OCI-LY1 (cell line): ENCODE measurements around the gene SCML2.

Experiments used
- H2AFZ ChIP-seq: fragments of 200-600 bp; sonication (generic), shearing (Covaris generic); 2 replicates; pipeline ENCODE4 v1.6.0; 2014; ENCODE audit warnings: antibody characterized with exemption, mild to moderate bottlenecking, low read length
- H3F3A ChIP-seq: fragments of 200-600 bp; sonication (generic), shearing (Covaris generic); 2 replicates; pipeline ENCODE4 v1.6.0; 2014; ENCODE audit warnings: mild to moderate bottlenecking, antibody characterized with exemption, low read length, moderate library complexity; ENCODE audit not compliant: insufficient read depth
- H3K27ac ChIP-seq: fragments of 200-600 bp; sonication (generic); 2 replicates; pipeline ENCODE4 v1.5.1; 2014; ENCODE audit warnings: low read length, mixed run types, mild to moderate bottlenecking, low read depth; ENCODE audit not compliant: poor library complexity, severe bottlenecking
- H3K27me3 ChIP-seq: fragments of 200-600 bp; sonication (generic); 2 replicates; pipeline ENCODE4 v1.6.0; 2014; ENCODE audit warnings: antibody characterized with exemption, mild to moderate bottlenecking, low read length, moderate library complexity; ENCODE audit not compliant: insufficient read depth
- H3K36me3 ChIP-seq: fragments of 200-600 bp; sonication (generic); 2 replicates; pipeline ENCODE4 v1.6.1; 2014; ENCODE audit warnings: mild to moderate bottlenecking, antibody characterized with exemption, low read length, moderate library complexity, mixed read lengths; ENCODE audit not compliant: insufficient read depth
- H3K4me1 ChIP-seq: fragments of 200-600 bp; sonication (generic); 2 replicates; pipeline ENCODE4 v1.5.1; 2014; ENCODE audit warnings: mild to moderate bottlenecking, low read length, moderate library complexity; ENCODE audit not compliant: insufficient read depth, severe bottlenecking
- H3K4me2 ChIP-seq: fragments of 200-600 bp; sonication (generic), shearing (Covaris generic); 2 replicates; pipeline ENCODE4 v1.6.1; 2014; ENCODE audit warnings: low read length
- H3K4me3 ChIP-seq: fragments of 200-600 bp; sonication (generic); 2 replicates; pipeline ENCODE4 v1.5.1; 2014; ENCODE audit warnings: low read length, low read depth, mild to moderate bottlenecking, mixed read lengths; ENCODE audit not compliant: poor library complexity, severe bottlenecking
- H3K79me2 ChIP-seq: fragments of 200-600 bp; shearing (Covaris generic); 2 replicates; pipeline ENCODE4 v1.6.1; 2016; ENCODE audit warnings: mixed run types, low read length, mixed read lengths; ENCODE audit not compliant: insufficient read depth
- H3K9ac ChIP-seq: fragments of 200-600 bp; sonication (generic), shearing (Covaris generic); 2 replicates; pipeline ENCODE4 v1.6.1; 2014; ENCODE audit warnings: mild to moderate bottlenecking, low read length, mixed read lengths
- H3K9me2 ChIP-seq: fragments of 200-600 bp; sonication (generic), shearing (Covaris generic); 2 replicates; pipeline ENCODE4 v1.6.1; 2014; ENCODE audit warnings: low read depth, mild to moderate bottlenecking, low read length, mixed read lengths
- H3K9me3 ChIP-seq: fragments of 200-600 bp; shearing (Covaris generic); 2 replicates; pipeline ENCODE4 v1.6.1; 2014; ENCODE audit warnings: low read length, mixed read lengths
- H4K20me1 ChIP-seq: fragments of 200-600 bp; sonication (generic), shearing (Covaris generic); 2 replicates; pipeline ENCODE4 v1.6.0; 2016; ENCODE audit warnings: mild to moderate bottlenecking, low read length; ENCODE audit not compliant: insufficient read depth
- EZH2 ChIP-seq: fragments of 200-600 bp; sonication (generic), shearing (Covaris generic); IDR thresholded peaks from 2 replicates; pipeline ENCODE4 v1.8.0; 2017; ENCODE audit warnings: borderline replicate concordance, mixed run types, mild to moderate bottlenecking, antibody characterized with exemption, low read length, moderate library complexity, mixed read lengths
- TF ChIP-seq, protein P1 (sequence below): fragments of 200-600 bp; sonication (generic), shearing (Covaris generic); IDR thresholded peaks from 2 replicates; pipeline ENCODE4 v1.5.1; 2017; ENCODE audit warnings: mild to moderate bottlenecking, antibody characterized with exemption, low read length, moderate library complexity, mixed read lengths

SCML2 gene

DNA sequence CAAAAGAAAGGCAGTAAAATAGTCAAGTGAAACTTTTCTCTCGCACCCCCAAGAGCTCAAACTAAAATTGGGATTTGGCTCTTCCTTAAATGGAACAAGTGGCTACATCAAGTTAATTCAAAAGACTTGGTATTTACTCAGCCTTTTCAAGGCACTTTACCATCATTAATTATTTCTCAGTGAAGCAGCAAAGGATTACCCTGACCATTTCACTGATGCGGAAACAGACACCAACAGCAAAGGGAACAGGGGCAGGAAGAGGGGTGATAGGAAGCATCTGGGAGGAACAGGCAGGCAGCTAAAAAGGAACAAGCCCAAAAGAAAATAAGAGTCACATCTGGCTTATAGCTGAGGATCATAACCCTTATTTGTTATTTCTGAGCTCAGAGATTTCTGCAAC lies 2.7 kb downstream of the SCML2 start:
- Histone ChIP-seq H3F3A (no peaks in the 10 kb centered on the region), H3K4me1 (peaks cover 23% of the 10 kb centered on the region), H3K4me2 (no peak overlapping the region), H3K27ac (no peak overlapping the region), H3K9ac (no peak overlapping the region), H3K9me3 (no peaks in the 10 kb centered on the region), H3K36me3 (no peaks in the 10 kb centered on the region), H3K4me3 (no peak overlapping the region), H2AFZ (no peak overlapping the region), H3K27me3 (no peaks in the 10 kb centered on the region), H4K20me1 (no peaks in the 10 kb centered on the region), H3K79me2 (peaks cover 49% of the 10 kb centered on the region), H3K9me2 (no peaks in the 10 kb centered on the region)
- TF ChIP-seq, protein P1, sequence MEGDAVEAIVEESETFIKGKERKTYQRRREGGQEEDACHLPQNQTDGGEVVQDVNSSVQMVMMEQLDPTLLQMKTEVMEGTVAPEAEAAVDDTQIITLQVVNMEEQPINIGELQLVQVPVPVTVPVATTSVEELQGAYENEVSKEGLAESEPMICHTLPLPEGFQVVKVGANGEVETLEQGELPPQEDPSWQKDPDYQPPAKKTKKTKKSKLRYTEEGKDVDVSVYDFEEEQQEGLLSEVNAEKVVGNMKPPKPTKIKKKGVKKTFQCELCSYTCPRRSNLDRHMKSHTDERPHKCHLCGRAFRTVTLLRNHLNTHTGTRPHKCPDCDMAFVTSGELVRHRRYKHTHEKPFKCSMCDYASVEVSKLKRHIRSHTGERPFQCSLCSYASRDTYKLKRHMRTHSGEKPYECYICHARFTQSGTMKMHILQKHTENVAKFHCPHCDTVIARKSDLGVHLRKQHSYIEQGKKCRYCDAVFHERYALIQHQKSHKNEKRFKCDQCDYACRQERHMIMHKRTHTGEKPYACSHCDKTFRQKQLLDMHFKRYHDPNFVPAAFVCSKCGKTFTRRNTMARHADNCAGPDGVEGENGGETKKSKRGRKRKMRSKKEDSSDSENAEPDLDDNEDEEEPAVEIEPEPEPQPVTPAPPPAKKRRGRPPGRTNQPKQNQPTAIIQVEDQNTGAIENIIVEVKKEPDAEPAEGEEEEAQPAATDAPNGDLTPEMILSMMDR, result no peak
- no peak for TF ChIP-seq EZH2

DNA sequence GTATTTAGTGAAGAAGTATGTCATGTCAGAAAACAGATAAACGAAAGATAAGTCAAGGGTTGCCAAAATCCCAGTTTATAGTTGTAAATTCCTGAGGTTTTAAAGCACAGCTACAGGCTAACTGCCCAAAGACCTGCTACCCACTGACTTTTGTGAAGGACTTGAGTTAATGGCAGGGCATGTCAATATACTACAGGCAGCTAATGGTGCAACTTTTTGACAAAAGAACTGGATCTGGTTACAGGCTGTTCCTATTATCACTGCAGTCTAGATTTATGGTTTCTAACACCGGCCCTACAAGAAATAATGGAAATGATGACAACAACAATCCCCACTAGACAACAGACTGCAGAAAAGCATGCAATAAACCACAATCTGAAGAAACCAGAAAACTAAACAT lies 6.4 kb downstream of the SCML2 start:
- H4K20me1 ChIP-seq, result no peaks in the 10 kb centered on the region
- no peak overlapping the region for H2AFZ ChIP-seq
- no peaks in the 10 kb centered on the region for H3F3A ChIP-seq
- H3K4me2 ChIP-seq, result no peak overlapping the region
- TF ChIP-seq EZH2, result no peak
- TF ChIP-seq, protein P1, result no peak
- H3K27ac ChIP-seq, result no peak overlapping the region
- no peak overlapping the region for H3K4me3 ChIP-seq
- H3K4me1 ChIP-seq, result peaks cover 13% of the 10 kb centered on the region
- no peaks in the 10 kb centered on the region for H3K27me3 ChIP-seq
- no peaks in the 10 kb centered on the region for H3K9me2 ChIP-seq
- no peaks in the 10 kb centered on the region for H3K9me3 ChIP-seq
- no peaks in the 10 kb centered on the region for H3K36me3 ChIP-seq
- peaks cover 60% of the 10 kb centered on the region for H3K79me2 ChIP-seq
- H3K9ac ChIP-seq, result no peak overlapping the region

GRCh38 chrX:18309401-18309800 lies 45.1 kb downstream of the SCML2 start:
- Histone ChIP-seq H3K27me3 (no peaks in the 10 kb centered on the region), H3K27ac (no peak overlapping the region), H2AFZ (no peak overlapping the region), H3K9me2 (no peaks in the 10 kb centered on the region), H3K36me3 (peaks cover 20% of the 10 kb centered on the region), H3K4me1 (no peaks in the 10 kb centered on the region), H3F3A (no peaks in the 10 kb centered on the region), H3K4me2 (no peak overlapping the region), H3K79me2 (no peaks in the 10 kb centered on the region), H3K9me3 (no peaks in the 10 kb centered on the region), H4K20me1 (no peaks in the 10 kb centered on the region), H3K4me3 (no peak overlapping the region), H3K9ac (no peak overlapping the region)
- TF ChIP-seq, protein P1, result no peak
- no peak for TF ChIP-seq EZH2
